Measurements from ENCODE around the gene HHAT. TPM values are rescaled to one million over a fixed set of nuclear protein-coding genes. Genes with fewer than 3 reads are reported as not detected.

The HHAT gene
- total RNA-seq, 1 donor from 2014 or later = 4.7 TPM

DNA sequence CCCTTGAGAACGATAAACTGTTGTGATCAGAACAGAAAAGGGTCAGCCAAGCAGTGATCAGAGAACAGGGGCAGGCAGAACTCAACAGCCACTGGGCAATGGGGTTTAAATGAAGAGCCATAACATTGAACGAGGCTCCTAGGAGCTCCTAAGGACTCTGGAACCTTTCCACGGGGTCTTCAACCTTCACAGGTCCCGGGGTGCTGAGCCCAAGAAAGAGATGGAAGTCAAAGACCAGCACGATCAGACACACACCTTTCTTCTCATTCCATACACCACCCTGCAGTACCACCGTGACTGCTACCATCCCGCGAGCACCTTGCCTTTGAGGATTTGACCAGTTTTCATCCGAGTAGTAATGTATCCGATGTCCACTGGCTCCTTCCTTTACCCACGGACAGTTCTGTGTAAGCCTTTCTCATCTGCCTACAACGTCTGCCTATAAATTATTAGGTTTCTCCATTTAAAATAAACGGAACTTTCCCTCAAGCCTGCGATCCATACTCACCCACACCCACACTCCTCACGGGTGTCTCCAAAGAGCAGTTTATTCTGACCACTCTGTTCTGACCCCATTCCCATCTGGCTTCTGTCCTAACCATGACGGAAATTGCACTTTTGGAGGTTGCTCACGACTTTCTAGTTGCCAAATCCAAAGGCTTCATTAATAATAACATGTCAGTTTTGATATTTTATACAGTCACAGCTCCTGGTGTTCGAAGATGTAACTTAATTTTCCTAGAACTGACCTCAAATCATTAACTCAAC lies 16.8 kb upstream of the HHAT start:
- Histone ChIP-seq H3K27ac (ENCODE audit: low read depth, low read length) (peak overlapping the region; percentile 32), H3K9me3 (ENCODE audit: control insufficient read depth in 3 of 3, low read length in 3 of 3) (no peaks in the 10 kb centered on the region), H3K4me1 (ENCODE audit: control insufficient read depth in 3 of 3, insufficient read depth in 3 of 3, low read length in 3 of 3) (peaks cover 7 to 11% (median 7%) of the 10 kb centered on the region in 3 donors), H3K4me3 (ENCODE audit: low read length in 3 of 3) (peak overlapping the region in 2 of 3 donors; percentile 55 to 57), H3K27me3 (ENCODE audit: control insufficient read depth in 3 of 3, insufficient read depth in 3 of 3, low read length in 3 of 3) (no peaks in the 10 kb centered on the region), H3K9ac (ENCODE audit: low read depth in 1 of 3, low read length in 3 of 3) (peak overlapping the region in 2 of 3 donors; percentile 7 to 10), H3K36me3 (ENCODE audit: control insufficient read depth in 3 of 3, insufficient read depth in 3 of 3, low read length in 3 of 3) (no peaks in the 10 kb centered on the region)

- Histone ChIP-seq H3K27me3 (ENCODE audit: control insufficient read depth in 3 of 3, insufficient read depth in 3 of 3, low read length in 3 of 3) (no peaks in the 10 kb centered on the region), H3K9ac (ENCODE audit: low read depth in 1 of 3, low read length in 3 of 3) (no peak overlapping the region), H3K27ac (ENCODE audit: low read depth, low read length) (no peak overlapping the region), H3K4me1 (ENCODE audit: control insufficient read depth in 3 of 3, insufficient read depth in 3 of 3, low read length in 3 of 3) (peaks cover 7 to 11% (median 7%) of the 10 kb centered on the region in 3 donors), H3K36me3 (ENCODE audit: control insufficient read depth in 3 of 3, insufficient read depth in 3 of 3, low read length in 3 of 3) (no peaks in the 10 kb centered on the region), H3K4me3 (ENCODE audit: low read length in 3 of 3) (no peak overlapping the region), H3K9me3 (ENCODE audit: control insufficient read depth in 3 of 3, low read length in 3 of 3) (no peaks in the 10 kb centered on the region)
Measured at GRCh38 chr1:210313046-210313595, 15.6 kb upstream of the HHAT start.

DNA sequence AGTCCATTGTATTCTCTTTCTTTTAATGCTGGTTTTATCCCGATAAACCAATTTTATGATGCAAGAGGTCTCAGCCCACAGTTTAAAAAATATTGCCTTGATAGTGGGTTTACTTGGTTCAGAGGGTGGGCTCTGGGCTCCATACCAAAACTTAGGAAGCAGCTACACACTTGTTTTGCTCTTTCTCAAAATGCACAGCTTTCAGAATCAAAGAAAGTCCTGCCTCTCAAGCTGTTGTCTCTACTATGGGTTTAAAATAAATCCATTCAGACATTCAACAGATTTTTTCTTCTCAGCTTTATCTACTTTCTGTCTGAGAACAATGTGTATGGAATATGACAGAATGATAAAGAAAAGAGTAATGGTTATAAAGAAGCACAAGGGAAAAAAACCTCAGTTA lies 14.8 kb upstream of the HHAT start:
- H3K4me3 ChIP-seq (ENCODE audit: low read length in 3 of 3) = no peak overlapping the region
- H3K9ac ChIP-seq (ENCODE audit: low read depth in 1 of 3, low read length in 3 of 3) = no peak overlapping the region
- peaks cover 7 to 11% (median 7%) of the 10 kb centered on the region in 3 donors for H3K4me1 ChIP-seq (ENCODE audit: control insufficient read depth in 3 of 3, insufficient read depth in 3 of 3, low read length in 3 of 3)
- H3K27ac ChIP-seq (ENCODE audit: low read depth, low read length) = no peak overlapping the region
- no peaks in the 10 kb centered on the region for H3K9me3 ChIP-seq (ENCODE audit: control insufficient read depth in 3 of 3, low read length in 3 of 3)
- no peaks in the 10 kb centered on the region for H3K36me3 ChIP-seq (ENCODE audit: control insufficient read depth in 3 of 3, insufficient read depth in 3 of 3, low read length in 3 of 3)
- H3K27me3 ChIP-seq (ENCODE audit: control insufficient read depth in 3 of 3, insufficient read depth in 3 of 3, low read length in 3 of 3) = no peaks in the 10 kb centered on the region

DNA sequence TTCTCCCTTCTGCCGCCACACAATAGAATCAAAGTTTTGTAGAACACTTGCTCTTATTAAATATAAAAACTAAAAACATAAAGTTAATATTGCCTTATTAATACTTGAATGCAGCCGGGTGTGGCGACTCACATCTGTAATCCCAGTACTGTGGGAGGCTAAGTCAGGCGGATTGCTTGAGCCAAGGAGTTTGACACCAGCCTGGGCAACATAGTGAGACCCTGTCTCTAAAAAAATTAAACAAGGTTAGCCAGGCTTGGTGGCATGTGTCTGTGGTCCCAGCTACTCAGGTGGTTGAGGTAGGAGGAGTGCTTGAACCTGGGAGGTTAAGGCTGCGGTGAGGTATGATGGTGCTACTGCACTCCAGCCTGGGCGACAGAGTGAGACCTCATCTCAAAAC lies 13.2 kb upstream of the HHAT start:
- peaks cover 7 to 11% (median 7%) of the 10 kb centered on the region in 3 donors for H3K4me1 ChIP-seq (ENCODE audit: control insufficient read depth in 3 of 3, insufficient read depth in 3 of 3, low read length in 3 of 3)
- no peak overlapping the region for H3K27ac ChIP-seq (ENCODE audit: low read depth, low read length)
- H3K36me3 ChIP-seq (ENCODE audit: control insufficient read depth in 3 of 3, insufficient read depth in 3 of 3, low read length in 3 of 3) = no peaks in the 10 kb centered on the region
- H3K27me3 ChIP-seq (ENCODE audit: control insufficient read depth in 3 of 3, insufficient read depth in 3 of 3, low read length in 3 of 3) = no peaks in the 10 kb centered on the region
- H3K9ac ChIP-seq (ENCODE audit: low read depth in 1 of 3, low read length in 3 of 3) = no peak overlapping the region
- no peak overlapping the region for H3K4me3 ChIP-seq (ENCODE audit: low read length in 3 of 3)
- H3K9me3 ChIP-seq (ENCODE audit: control insufficient read depth in 3 of 3, low read length in 3 of 3) = no peaks in the 10 kb centered on the region

DNA sequence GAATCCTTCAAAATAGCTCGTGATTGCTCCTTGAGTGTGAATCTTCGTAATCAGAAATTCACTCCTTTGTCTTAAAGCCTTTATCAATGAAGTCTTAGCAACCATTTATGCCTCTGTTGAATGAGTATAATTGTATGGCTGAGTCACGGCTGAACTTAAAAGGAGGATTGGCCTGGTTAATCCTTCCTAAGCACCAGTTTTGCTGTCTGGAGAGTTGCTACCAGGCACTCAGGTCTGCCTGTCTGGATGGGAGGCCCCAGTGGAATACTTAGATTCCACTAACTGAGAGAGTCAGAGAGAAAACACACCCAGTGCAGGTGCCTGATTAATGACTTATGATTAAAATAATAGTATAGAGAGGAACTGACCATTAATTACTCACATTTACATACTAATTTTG lies 7.6 kb upstream of the HHAT start:
- Histone ChIP-seq H3K9ac (ENCODE audit: low read depth in 1 of 3, low read length in 3 of 3) (no peak overlapping the region), H3K4me3 (ENCODE audit: low read length in 3 of 3) (no peak overlapping the region), H3K27me3 (ENCODE audit: control insufficient read depth in 3 of 3, insufficient read depth in 3 of 3, low read length in 3 of 3) (no peaks in the 10 kb centered on the region), H3K27ac (ENCODE audit: low read depth, low read length) (no peak overlapping the region), H3K4me1 (ENCODE audit: control insufficient read depth in 3 of 3, insufficient read depth in 3 of 3, low read length in 3 of 3) (no peaks in the 10 kb centered on the region), H3K9me3 (ENCODE audit: control insufficient read depth in 3 of 3, low read length in 3 of 3) (no peaks in the 10 kb centered on the region), H3K36me3 (ENCODE audit: control insufficient read depth in 3 of 3, insufficient read depth in 3 of 3, low read length in 3 of 3) (no peaks in the 10 kb centered on the region)

GRCh38 chr1:210321552-210321951 lies 7.2 kb upstream of the HHAT start:
- Histone ChIP-seq H3K9me3 (ENCODE audit: control insufficient read depth in 3 of 3, low read length in 3 of 3) (no peaks in the 10 kb centered on the region), H3K27me3 (ENCODE audit: control insufficient read depth in 3 of 3, insufficient read depth in 3 of 3, low read length in 3 of 3) (no peaks in the 10 kb centered on the region), H3K27ac (ENCODE audit: low read depth, low read length) (no peak overlapping the region), H3K36me3 (ENCODE audit: control insufficient read depth in 3 of 3, insufficient read depth in 3 of 3, low read length in 3 of 3) (no peaks in the 10 kb centered on the region), H3K4me1 (ENCODE audit: control insufficient read depth in 3 of 3, insufficient read depth in 3 of 3, low read length in 3 of 3) (no peaks in the 10 kb centered on the region), H3K9ac (ENCODE audit: low read depth in 1 of 3, low read length in 3 of 3) (no peak overlapping the region), H3K4me3 (ENCODE audit: low read length in 3 of 3) (no peak overlapping the region)

DNA sequence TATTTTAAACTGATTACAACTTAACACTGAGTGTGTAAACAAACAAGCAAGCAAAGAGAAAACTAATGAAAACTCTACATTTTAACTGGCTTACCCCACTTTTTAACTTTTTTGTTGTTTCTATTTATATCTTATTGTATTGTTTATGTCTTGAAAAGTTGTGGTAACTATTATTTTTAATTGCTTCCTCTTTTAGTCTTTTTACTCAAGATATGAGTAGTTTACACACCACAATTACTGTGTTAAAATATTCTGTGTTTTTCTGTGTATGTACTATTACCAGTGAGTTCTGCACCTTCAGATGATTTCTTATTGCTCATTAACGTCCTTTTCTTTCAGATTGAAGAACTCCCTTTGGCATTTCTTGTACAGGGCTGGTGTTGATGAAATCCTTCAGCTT lies 4.7 kb upstream of the HHAT start:
- Histone ChIP-seq H3K4me3 (ENCODE audit: low read length in 3 of 3) (no peak overlapping the region), H3K4me1 (ENCODE audit: control insufficient read depth in 3 of 3, insufficient read depth in 3 of 3, low read length in 3 of 3) (peaks cover 3 to 5% (median 4%) of the 10 kb centered on the region in 3 donors), H3K27ac (ENCODE audit: low read depth, low read length) (no peak overlapping the region), H3K36me3 (ENCODE audit: control insufficient read depth in 3 of 3, insufficient read depth in 3 of 3, low read length in 3 of 3) (no peaks in the 10 kb centered on the region), H3K27me3 (ENCODE audit: control insufficient read depth in 3 of 3, insufficient read depth in 3 of 3, low read length in 3 of 3) (no peaks in the 10 kb centered on the region), H3K9ac (ENCODE audit: low read depth in 1 of 3, low read length in 3 of 3) (no peak overlapping the region), H3K9me3 (ENCODE audit: control insufficient read depth in 3 of 3, low read length in 3 of 3) (no peaks in the 10 kb centered on the region)

DNA sequence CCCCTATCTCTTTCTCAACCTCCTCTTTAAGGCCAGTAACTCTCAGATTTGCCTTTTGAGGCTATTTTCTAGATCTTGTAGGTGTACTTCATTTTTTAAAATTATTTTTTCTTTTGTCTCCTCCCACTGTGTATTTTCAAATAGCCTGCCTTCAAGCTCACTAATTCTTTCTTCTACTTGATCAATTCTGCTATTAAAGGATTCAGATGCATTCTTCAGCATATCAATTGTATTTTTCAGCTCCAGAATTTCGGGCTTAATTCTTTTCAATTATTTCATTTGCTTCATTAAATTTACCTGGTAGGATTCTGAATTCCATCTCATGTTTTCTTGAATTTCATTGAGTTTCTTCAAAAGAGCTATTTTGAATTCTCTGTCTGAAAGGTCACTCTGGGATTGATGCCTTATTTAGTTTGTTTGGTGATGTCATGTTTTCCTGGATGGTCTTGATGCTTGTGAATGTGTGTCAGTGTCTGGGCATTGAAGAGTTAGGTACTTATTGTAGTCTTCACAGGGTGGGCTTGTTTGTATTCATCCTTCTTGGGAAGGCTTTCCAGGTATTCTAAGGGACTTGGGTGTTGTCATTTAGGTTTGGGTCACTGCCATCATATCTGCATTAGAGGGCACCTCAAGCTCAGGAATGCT lies 3.6 kb upstream of the HHAT start:
- no peaks in the 10 kb centered on the region for H3K36me3 ChIP-seq (ENCODE audit: control insufficient read depth in 3 of 3, insufficient read depth in 3 of 3, low read length in 3 of 3)
- no peaks in the 10 kb centered on the region for H3K9me3 ChIP-seq (ENCODE audit: control insufficient read depth in 3 of 3, low read length in 3 of 3)
- no peak overlapping the region for H3K4me3 ChIP-seq (ENCODE audit: low read length in 3 of 3)
- H3K4me1 ChIP-seq (ENCODE audit: control insufficient read depth in 3 of 3, insufficient read depth in 3 of 3, low read length in 3 of 3) = peaks cover 6 to 12% (median 7%) of the 10 kb centered on the region in 3 donors
- no peak overlapping the region for H3K27ac ChIP-seq (ENCODE audit: low read depth, low read length)
- H3K9ac ChIP-seq (ENCODE audit: low read depth in 1 of 3, low read length in 3 of 3) = no peak overlapping the region
- no peaks in the 10 kb centered on the region for H3K27me3 ChIP-seq (ENCODE audit: control insufficient read depth in 3 of 3, insufficient read depth in 3 of 3, low read length in 3 of 3)

GRCh38 chr1:210328032-210328745 lies 513 bp upstream of the HHAT start:
- Histone ChIP-seq H3K9ac (ENCODE audit: low read depth in 1 of 3, low read length in 3 of 3) (peak overlapping the region; percentile 75 to 87 (median 83)), H3K27ac (ENCODE audit: low read depth, low read length) (peak overlapping the region; percentile 79), H3K27me3 (ENCODE audit: control insufficient read depth in 3 of 3, insufficient read depth in 3 of 3, low read length in 3 of 3) (no peaks in the 10 kb centered on the region), H3K4me3 (ENCODE audit: low read length in 3 of 3) (peak overlapping the region; percentile 80 to 91 (median 84)), H3K36me3 (ENCODE audit: control insufficient read depth in 3 of 3, insufficient read depth in 3 of 3, low read length in 3 of 3) (no peaks in the 10 kb centered on the region), H3K4me1 (ENCODE audit: control insufficient read depth in 3 of 3, insufficient read depth in 3 of 3, low read length in 3 of 3) (peaks cover 6 to 12% (median 7%) of the 10 kb centered on the region in 3 donors), H3K9me3 (ENCODE audit: control insufficient read depth in 3 of 3, low read length in 3 of 3) (no peaks in the 10 kb centered on the region)

All from skeletal muscle tissue (tissue), 4 donors.